ENCODE data around the gene ATP1B2. TPM values are rescaled to one million over a fixed set of nuclear protein-coding genes. Genes with fewer than 3 reads are reported as not detected.
A peak's percentile ranks its signal among the peaks of the same experiment; 100 is the strongest.

Gene ATP1B2
- total and polyA plus RNA-seq, 2 of the 8 experiments (the other 6 are each of a cell fraction or from before 2014, with no cell fraction given): 9.1 to 21.0 TPM

GRCh38 chr17:7636163-7636562 lies 14.6 kb upstream of the ATP1B2 start:
- Histone ChIP-seq H3K56ac (replicated peaks; ENCODE audit: insufficient read length, low read depth, low read length) (no peak overlapping the region), H3K4me3 (ENCODE audit: extremely low read depth in 1 of 4, insufficient read depth in 2 of 4, low read depth in 3 of 4, low read length in 4 of 4) (no peak overlapping the region), H3K18ac (ENCODE audit: extremely low read depth, low read length) (0 out of 2 replicates have a peak overlapping the region, but pooled peaks have one; percentile 4), H3K9ac (replicated peaks in 1 of 4; ENCODE audit: extremely low read depth in 1 of 4, low read depth in 3 of 4, low read length in 3 of 4) (no peak overlapping the region), H3K27me3 (replicated peaks in 1 of 4; ENCODE audit: control insufficient read depth in 3 of 4, extremely low read depth in 1 of 4, insufficient read depth in 3 of 4, low read length in 3 of 4) (no peaks in the 10 kb centered on the region), H3K9me3 (ENCODE audit: insufficient read depth in 2 of 2, low read depth in 1 of 2, low read length in 1 of 2) (no peaks in the 10 kb centered on the region; a peak in 1 of 4 replicates), H2BK20ac (ENCODE audit: low read length) (peak overlapping the region; percentile 21; the same call in 1 of the 2 replicates), H2AK5ac (ENCODE audit: low read depth, low read length) (no peak overlapping the region), H3K23me2 (ENCODE audit: low read depth, low read length) (no peaks in the 10 kb centered on the region), H3K79me2 (ENCODE audit: control insufficient read depth in 1 of 2, insufficient read depth in 2 of 2, low read length in 2 of 2) (no peaks in the 10 kb centered on the region), H3K36me3 (ENCODE audit: control insufficient read depth in 2 of 4, insufficient read depth in 4 of 4, low read length in 3 of 4) (no peaks in the 10 kb centered on the region), H3K14ac (ENCODE audit: insufficient read length) (no peak overlapping the region), H4K5ac (ENCODE audit: insufficient read length, low read depth, low read length) (no peak overlapping the region), H4K91ac (replicated peaks; ENCODE audit: insufficient read length, low read length) (no peak overlapping the region), H2AFZ (ENCODE audit: low read length) (0 out of 2 replicates have a peak overlapping the region, but pooled peaks have one; percentile 16), H2BK12ac (ENCODE audit: low read depth, low read length) (peak overlapping the region; percentile 55; the same call in 1 of the 2 replicates), H2BK5ac (ENCODE audit: low read depth, low read length) (peak overlapping the region; percentile 49; the same call in 1 of the 2 replicates), H3K23ac (ENCODE audit: insufficient read length) (no peak overlapping the region), H4K20me1 (replicated peaks in 1 of 2; ENCODE audit: control insufficient read depth in 1 of 2, insufficient read depth in 2 of 2, low read length in 2 of 2) (no peaks in the 10 kb centered on the region), H3K4ac (replicated peaks; ENCODE audit: insufficient read length, low read depth, low read length) (no peak overlapping the region), H3K4me2 (ENCODE audit: insufficient read depth in 1 of 2, low read depth in 2 of 2, low read length in 2 of 2) (peak overlapping the region in 1 of 2 experiments; percentile 17; a peak in 1 of 4 replicates), H3K79me1 (ENCODE audit: low read depth, low read length) (no peaks in the 10 kb centered on the region), H2BK120ac (replicated peaks; ENCODE audit: low read depth, low read length) (no peak overlapping the region), H2BK15ac (ENCODE audit: low read length) (no peak overlapping the region; the same call in 1 of the 2 replicates), H3K27ac (ENCODE audit: low read depth, low read length) (no peak overlapping the region), H3K4me1 (replicated peaks in 1 of 4; ENCODE audit: control insufficient read depth in 3 of 4, insufficient read depth in 4 of 4, low read length in 3 of 4) (peaks cover 0 to 9% (median 3%) of the 10 kb centered on the region in 4 experiments; a peak in 3 of 7 replicates), H4K8ac (ENCODE audit: extremely low read depth, insufficient read depth, low read length) (no peak overlapping the region)
- ChIA-PET POLR2A (ENCODE audit: partially characterized antibody) (interaction anchor here (1.6 to 79.4 kb wide), 2 partner anchors 9 to 31 kb away, joined by 11 to 2272 read pairs; partner anchors contain the start of genes ATP1B2, SAT2, TP53 and WRAP53), CTCF (ENCODE audit: partially characterized antibody) (interaction anchor here (0.6 to 15.7 kb wide), 8 partner anchors 18 to 1087 kb away, joined by 3 to 332 read pairs (median 45); partner anchors contain the start of genes ATP1B2, DNAH2, SOX15 and TP53)
- WGBS, 2 experiments (ENCODE audit: extremely low coverage in 1 of 2, insufficient coverage in 1 of 2, insufficient read length in 1 of 2, insufficient replicate concordance in 2 of 2, low coverage in 1 of 2, low lambda C conversion rate in 2 of 2, missing lambda C conversion rate in 1 of 2): 82% methylated on average over 5 of the region's 5 CpGs; no CpG with 5 or more reads in 1 of the 2 experiments
- DNase-seq (ENCODE audit: low read depth in 1 of 2, low spot score in 2 of 2): no peak
- FAIRE-seq: no peak
- no peak for TF ChIP-seq NANOG (IDR thresholded peaks at IDR 0.05; ENCODE audit: insufficient read depth, low read depth, low read length, poor library complexity, severe bottlenecking)
- TF ChIP-seq BCL11A (IDR thresholded peaks at IDR 0.05; ENCODE audit: low read depth in 2 of 2, low read length in 2 of 2): no peak
- TF ChIP-seq CREB1 (IDR thresholded peaks at IDR 0.05): no peak
- no peak for TF ChIP-seq GTF2F1 (IDR thresholded peaks at IDR 0.05; ENCODE audit: borderline replicate concordance, low read depth, low read length)
- TF ChIP-seq MAFK (IDR thresholded peaks at IDR 0.05; ENCODE audit: low read depth, low read length): no peak
- no peak for TF ChIP-seq FOSL1 (IDR thresholded peaks at IDR 0.05; ENCODE audit: insufficient read depth, low read depth, low read length)
- TF ChIP-seq SP4 (IDR thresholded peaks at IDR 0.05; ENCODE audit: low read length): no peak
- TF ChIP-seq SAP30 (IDR thresholded peaks at IDR 0.05; ENCODE audit: insufficient read depth, insufficient replicate concordance, low read length): no peak
- TF ChIP-seq, protein P1, sequence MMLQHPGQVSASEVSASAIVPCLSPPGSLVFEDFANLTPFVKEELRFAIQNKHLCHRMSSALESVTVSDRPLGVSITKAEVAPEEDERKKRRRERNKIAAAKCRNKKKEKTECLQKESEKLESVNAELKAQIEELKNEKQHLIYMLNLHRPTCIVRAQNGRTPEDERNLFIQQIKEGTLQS (IDR thresholded peaks at IDR 0.05; ENCODE audit: insufficient read depth, low read depth, low read length): no peak
- TF ChIP-seq SIX5 (IDR thresholded peaks at IDR 0.05; ENCODE audit: low read depth, low read length): no peak
- no peak for TF ChIP-seq SIRT6 (IDR thresholded peaks at IDR 0.05; ENCODE audit: low read length)
- no peak for TF ChIP-seq CHD2 (IDR thresholded peaks at IDR 0.05; ENCODE audit: low read length)
- TF ChIP-seq JUN (IDR thresholded peaks at IDR 0.05; ENCODE audit: low read depth, low read length): no peak
- no peak for TF ChIP-seq TCF12 (IDR thresholded peaks at IDR 0.05; ENCODE audit: low read depth, low read length)

Measured in H1 (cell line).